Measurements from ENCODE around the gene RTN3.

Gene RTN3

DNA sequence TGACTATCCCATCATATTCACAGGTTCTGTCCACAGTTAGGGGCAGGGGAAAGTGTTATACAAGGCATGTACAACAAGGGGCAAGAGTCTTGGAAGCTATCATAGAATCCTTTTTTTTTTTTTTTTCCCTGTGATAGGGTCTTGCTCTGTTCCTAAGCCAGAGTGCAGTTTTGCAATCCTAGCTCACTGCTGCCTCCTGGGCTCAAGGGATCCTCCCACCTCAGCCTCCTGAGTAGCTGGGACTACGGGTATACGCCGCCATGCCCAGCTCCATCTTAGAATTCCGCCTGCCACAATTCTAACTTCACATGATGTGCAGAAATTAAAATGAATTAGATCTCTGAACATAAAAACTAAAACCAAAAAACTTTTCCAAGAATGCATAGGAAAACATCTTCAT, 55.6 kb downstream of the RTN3 start:
- H3K4me3 ChIP-seq (ENCODE audit: low read depth, low read length) = no peak overlapping the region

- H3K4me3 ChIP-seq (ENCODE audit: low read depth, low read length) = no peak overlapping the region
These were observed 56.4 kb downstream of the RTN3 start for GRCh38 chr11:63737718-63738117.

- H3K4me3 ChIP-seq (ENCODE audit: low read depth, low read length) = no peak overlapping the region
These were observed 57.5 kb downstream of the RTN3 start for GRCh38 chr11:63738720-63739360.

- H3K4me3 ChIP-seq (ENCODE audit: low read depth, low read length) = no peak overlapping the region
These were observed 64.2 kb downstream of the RTN3 start for GRCh38 chr11:63745304-63746170.

DNA sequence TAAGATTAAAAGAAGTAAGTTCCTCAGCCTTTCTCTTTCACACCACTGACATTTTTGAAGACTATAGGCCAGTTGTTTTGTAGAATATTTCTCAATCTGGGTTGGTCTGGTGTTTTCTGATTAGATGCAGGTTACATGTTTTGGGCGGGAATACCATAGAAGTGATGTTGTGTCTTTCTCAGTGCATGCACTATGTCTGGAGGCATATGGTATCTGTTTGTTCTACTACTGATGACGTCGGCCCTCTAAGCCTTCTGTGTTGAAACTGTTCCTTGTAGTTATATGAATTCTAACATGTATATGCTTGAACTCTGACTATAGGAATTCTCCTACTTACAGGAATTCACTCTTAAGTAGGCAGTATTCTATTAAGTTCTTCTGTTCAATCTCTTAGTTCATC, 65.7 kb downstream of the RTN3 start:
- H3K4me3 ChIP-seq (ENCODE audit: low read depth, low read length) = no peak overlapping the region

GRCh38 chr11:63749624-63750023, 68.3 kb downstream of the RTN3 start:
- no peak overlapping the region for H3K4me3 ChIP-seq (ENCODE audit: low read depth, low read length)

DNA sequence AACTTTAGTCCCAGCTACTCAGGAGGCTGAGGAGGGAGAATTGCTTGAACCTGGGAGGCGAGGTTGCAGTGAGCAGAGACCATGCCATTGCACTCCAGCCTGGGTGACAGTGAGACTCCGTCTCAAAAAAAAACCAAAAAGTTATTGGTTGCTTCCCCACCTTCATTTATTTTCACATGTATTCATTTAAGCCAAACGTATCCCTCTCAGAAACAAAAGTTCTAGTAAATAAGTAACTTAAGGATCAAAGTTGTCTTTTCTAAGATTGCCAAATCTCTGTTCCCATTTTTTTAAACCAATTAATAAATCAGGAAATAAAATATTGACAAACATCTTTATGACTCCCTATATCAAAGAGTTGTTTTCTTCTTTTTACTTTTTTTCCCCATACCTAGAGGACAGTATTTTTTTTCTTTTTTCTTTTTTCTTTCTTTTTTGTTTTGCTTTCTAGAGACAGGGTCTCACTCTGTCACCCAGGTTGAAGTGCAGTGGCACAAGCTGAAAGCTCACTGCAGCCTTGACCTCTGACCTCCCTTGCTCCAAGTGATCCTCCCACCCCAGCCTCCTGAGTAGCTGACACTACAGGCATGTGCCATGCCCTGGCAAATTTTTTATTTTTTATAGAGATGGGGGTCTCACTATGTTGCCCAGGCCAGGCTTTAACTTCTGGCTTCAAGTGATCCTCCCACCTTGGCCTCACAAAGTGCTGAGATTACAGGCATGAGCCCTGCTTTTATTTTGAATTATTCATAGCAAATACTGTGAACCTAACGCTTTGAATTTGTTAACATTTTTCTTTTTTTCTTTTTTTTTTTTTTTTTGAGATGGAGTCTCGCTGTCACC, 75.8 kb downstream of the RTN3 start:
- H3K4me3 ChIP-seq (ENCODE audit: low read depth, low read length) = no peak overlapping the region

DNA sequence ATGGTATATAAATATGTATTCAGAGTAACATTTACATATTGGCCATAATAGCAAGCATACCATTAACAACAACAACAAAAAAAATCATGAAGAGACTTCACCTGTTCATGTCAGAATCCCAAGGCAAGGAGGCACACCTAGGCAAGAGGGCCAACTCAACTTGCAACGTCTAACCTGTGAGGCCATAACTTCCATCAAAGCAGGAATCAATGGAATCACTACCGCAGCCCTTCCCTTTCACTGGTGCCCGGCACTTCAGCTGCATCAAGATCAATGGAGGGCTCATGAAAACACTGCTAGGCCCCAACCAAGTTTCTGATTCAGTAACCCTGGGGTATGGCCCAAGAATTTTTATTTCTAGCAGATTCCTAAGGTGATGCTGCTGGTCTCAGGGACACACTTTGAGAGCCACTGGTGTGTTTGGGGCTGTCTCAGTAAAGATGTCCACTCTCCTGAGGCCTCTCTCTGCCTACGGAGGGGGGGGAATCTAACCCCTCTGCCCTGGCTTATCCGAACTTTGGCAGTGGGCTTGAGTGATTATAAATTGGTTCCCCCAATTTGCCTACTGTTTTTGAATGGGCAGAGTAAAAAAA, 79.3 kb downstream of the RTN3 start:
- H3K4me3 ChIP-seq (ENCODE audit: low read depth, low read length) = no peak overlapping the region

GRCh38 chr11:63761188-63761587, 79.9 kb downstream of the RTN3 start:
- peak overlapping the region; percentile 95 for H3K4me3 ChIP-seq (ENCODE audit: low read depth, low read length)

DNA sequence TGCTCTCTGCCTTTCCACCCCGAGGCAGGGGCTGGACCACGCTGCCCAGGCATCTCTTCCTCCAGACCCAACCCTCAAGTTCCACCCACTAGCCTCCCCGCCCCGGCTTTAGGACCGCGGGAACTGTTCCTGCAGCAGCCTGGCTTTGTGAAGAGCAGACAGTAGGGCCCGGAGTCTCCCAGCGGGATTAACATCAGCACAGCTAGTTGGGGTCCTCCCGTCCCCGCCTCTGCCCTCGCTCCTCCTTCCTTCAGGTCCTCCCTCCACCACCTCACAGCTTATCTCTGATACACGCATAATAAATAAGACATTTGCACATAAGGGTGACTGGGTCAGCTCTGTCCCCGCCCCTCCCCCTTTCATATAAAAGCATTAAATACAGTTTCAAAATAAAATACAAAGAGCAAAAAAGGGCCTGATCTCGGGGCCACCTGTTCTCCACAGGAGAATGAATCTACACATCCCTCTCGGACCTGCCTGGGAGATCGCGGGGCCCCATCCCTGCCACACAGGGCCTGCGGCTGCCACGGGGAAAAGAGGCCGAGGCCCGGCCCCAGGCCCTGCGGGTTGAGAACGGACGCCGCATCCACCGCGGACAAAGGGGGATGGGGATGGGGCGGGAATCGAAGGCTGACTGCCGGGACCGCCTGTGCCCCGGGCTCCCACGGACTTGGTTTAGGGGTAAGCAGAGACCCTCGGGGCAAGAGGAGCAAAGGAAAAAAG, 80.8 kb downstream of the RTN3 start:
- H3K4me3 ChIP-seq (ENCODE audit: low read depth, low read length) = peak overlapping the region; percentile 95

DNA sequence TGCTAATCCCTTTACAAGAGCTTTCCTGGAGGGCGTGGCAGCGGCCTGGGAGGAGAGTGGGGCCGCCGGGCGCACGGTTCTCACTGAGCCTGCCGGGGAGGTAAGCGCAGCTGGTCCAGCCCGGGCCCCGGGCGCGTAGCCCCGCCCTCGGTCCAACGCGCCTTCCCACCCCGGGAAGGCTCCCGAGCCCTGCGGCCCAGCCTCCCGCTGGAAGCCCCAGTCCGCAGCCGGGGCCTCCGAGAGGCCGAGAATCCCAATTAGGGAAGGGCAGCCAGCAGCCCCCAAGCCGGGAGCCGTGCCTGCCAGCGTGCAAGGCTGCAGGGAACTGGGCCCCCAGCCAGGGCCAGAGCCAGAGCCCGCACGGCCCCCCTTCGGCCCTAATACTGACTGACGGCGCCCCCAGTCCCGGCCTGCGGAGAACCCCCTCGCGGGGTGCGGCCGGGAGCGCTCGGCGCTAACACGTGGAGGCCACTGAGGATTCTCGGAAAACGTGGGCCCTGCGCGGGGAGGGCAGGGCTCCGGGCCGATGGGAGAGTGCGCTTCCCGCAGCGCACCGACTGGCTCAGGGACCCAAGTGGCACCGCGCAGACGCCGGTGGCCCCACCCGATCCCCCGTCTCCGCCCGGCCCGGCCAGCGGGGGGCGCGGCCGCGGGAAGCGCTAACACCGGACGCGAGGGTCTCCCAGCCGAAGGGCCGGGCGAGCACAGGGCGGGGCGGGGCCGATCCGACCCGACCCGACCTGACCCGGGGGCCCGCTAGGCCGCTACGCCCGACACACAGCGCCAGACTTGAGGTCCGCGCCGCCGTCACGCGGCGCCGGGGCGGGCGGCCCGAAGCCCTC, 81.6 kb downstream of the RTN3 start:
- peak overlapping the region; percentile 95 for H3K4me3 ChIP-seq (ENCODE audit: low read depth, low read length)

DNA sequence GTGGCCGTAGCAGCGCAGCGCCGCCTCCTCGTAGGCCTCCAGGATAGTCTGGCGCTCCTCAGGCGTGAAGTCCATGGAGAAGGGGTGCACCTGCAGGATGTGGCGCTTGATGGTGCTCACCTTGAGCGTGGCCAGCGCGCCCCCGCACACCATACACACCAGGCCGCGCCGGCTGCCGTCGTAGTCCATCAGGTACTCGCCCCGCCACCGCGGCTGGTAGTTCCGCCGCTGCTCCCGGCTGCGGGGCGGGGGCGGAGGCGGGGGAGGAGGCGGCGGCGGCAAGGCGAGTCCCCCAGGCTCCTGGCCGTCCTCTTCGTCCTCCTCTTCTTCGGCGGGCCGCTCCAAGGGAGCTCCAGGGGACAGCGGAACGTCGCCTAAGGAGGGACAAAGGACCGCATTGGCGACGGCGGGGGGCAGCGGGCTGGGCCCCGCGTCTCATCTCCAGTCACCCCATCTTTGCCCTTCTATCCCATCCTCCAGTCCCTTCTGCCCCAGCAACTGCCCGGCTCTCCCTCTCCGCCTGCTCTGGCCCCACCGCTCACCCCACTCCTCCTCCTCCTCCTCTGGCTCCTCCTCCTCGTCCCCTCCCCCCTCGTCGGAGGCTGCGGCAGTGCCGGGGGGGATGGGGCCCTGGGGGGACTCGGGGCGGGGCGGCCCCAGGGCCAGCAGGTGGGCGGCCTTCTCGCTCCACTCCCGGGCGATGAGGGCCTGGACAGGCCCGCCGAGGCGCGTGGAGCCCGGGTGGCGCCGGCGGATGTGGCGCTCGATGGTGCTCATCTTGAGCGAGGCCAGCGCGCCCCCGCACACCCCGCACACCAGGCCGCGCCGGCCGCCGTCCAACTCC, 82.4 kb downstream of the RTN3 start:
- peak overlapping the region; percentile 95 for H3K4me3 ChIP-seq (ENCODE audit: low read depth, low read length)

DNA sequence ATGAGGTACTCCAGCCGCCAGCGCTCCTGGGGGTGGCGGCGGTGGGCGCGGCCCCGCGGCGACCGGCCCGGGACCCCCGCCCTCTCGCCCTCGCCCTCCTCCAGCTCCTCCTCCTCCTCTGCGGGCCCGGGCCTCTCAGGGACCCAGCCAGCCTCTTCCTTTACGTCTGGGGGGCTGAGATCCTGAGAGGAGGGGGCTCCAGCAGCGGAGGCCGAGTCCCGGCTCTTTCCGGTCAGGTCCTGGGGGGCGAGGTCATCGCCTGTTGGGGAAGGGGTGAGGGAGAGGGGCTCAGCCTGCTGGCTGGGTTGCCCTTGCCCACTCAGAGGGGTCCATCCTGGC, 83.0 kb downstream of the RTN3 start:
- peak overlapping the region; percentile 27 for H3K4me3 ChIP-seq (ENCODE audit: low read depth, low read length)

DNA sequence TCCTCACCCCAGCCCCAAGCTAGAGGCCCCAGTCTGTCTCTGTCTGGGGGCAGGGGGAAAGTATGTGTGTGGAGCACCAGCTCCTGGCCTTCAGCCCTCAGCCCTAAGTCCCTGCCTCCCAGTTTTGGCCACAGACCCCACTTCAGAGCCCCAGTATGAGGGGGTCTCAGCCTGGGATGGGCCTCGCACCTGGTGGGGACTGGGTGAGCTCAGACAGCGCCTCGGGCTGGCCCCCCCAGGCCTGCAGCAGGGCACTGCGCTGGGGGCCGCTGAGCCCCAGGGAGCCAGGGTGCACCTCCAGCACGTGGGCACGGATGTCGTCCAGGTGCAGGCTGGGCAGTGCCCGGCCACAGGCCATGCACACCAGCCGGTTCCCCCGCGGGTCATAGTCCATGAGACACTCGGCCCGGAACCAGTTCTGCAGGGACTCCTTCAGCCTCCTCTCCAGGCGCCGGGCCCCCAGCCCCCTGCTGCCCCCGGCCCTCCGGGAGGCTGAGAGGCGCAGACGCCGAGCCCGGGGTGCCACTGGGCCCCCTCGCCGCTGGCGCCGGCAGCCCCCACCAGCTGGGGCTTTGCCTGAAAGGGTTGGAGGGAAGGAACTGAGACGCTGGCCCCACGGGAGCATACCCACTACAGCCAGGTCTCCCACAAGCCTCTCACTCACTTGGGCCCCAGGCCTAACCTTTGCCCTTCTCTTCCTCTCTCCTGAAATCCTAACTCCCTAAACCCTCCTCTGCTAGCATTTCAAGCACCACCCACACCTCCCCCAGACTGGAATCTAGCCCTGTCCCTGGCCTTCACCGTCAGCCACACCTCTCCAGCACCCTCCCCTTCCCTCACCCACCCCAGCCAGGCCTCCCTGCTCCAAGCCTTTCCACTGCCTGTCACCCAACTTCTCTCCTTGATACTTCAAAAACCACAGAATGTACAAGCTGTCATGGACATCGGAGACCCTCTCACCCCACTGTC, 83.7 kb downstream of the RTN3 start:
- H3K4me3 ChIP-seq (ENCODE audit: low read depth, low read length) = peak overlapping the region; percentile 27

DNA sequence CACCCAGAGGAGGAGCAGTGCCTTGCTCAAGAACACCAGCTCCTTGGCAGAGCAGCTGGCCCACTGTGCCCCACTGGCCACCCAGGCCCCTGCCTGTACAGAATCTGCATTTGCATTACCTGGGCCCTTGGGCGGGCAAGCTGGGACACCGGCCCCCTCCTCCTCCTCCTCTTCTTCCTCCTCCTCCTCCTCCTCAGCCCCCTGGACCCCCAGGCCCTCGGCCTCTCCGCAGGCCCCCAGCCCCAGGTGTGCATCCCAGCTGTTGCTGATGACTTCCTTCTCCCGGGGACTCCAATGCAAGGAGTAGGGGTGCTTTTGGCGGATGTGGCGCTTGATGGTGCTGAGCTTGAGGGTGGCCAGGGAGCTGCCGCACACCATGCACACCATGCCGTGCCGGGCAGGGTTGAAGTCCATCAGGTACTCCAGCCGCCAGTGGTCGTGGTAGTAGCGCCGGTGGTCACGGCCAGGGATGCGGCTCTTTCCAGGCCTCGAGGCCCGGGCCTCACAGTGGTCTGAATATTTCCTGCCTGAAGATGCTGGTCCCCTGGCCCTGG, 84.5 kb downstream of the RTN3 start:
- H3K4me3 ChIP-seq (ENCODE audit: low read depth, low read length) = no peak overlapping the region

GRCh38 chr11:63766531-63767235, 85.4 kb downstream of the RTN3 start:
- no peak overlapping the region for H3K4me3 ChIP-seq (ENCODE audit: low read depth, low read length)

GRCh38 chr11:63767267-63767564, 85.9 kb downstream of the RTN3 start:
- H3K4me3 ChIP-seq (ENCODE audit: low read depth, low read length) = peak overlapping the region; percentile 71
